GM18508 (cell line): ENCODE measurements around the gene SYNDIG1.

Experiments used
- ATAC-seq: cut with Tn5 transposase; IDR thresholded peaks from one replicate; pipeline ENCODE4 v1.9.1; 2021; ENCODE audit warnings: moderate number of reproducible peaks; ENCODE audit not compliant: insufficient read depth, unreplicated experiment

The SYNDIG1 gene

DNA sequence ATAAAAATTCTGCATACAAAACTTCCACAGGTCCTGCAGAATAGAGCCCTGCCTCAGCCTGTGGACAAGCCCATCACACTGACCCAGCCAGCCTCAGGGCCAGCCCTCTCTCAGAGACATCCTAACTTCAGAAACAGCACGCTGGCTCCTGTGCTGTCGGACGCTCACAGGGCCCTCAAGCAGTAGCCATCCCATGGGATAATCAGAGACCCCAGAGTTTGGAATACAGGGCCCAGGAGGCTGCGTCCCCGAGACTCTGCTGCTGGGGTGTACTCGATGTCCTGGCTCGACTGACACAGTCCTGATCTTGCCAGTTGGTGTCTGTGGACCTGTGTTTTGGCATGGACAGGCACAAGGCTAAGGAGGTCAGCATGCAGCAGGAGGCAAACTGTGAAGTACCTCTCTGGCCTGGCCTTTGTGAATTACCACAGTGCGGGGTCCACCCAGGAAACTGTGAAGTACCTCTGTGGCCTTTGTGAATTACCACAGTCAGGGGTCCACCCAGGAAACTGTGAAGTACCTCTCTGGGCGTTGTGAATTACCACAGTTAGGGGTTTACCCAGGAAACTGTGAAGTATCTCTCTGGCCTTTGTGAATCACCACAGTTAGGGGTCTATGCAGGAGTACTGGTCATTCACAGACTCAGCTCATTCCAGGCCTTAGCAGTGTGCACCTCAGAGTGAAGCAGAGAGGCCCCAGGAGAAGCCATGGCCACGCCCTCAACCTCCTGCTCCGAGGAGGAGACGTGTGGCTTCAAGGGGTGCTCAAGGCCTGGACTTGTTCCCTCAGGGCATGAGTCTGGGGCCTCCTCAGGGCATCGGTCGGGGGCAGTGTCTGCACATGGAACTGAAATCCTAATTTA, 212.4 kb downstream of the SYNDIG1 start:
- no peak for ATAC-seq

DNA sequence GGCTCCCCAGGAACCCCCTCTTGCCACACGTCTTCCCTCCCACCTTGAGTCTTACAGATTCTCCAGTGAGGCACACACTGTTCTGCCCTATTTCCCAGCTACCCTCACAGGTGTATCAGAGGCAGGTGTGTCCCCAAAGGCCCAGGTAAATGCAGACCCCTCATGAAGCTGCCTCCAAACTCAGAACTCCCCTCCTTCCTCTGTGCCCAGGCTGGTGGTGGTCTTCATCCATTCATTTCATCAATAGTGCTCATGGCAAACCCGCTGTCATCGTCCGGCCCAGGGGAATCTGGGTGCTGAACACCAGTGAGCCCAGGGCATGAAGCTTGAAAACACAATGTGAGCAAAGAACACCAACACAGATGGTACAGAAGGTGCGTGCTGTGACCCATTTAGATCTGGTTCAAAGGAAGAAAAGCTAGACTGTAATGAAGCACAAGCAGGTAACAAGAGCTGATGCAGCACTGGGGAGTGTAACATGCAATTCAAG, 213.1 kb downstream of the SYNDIG1 start:
- ATAC-seq = no peak

DNA sequence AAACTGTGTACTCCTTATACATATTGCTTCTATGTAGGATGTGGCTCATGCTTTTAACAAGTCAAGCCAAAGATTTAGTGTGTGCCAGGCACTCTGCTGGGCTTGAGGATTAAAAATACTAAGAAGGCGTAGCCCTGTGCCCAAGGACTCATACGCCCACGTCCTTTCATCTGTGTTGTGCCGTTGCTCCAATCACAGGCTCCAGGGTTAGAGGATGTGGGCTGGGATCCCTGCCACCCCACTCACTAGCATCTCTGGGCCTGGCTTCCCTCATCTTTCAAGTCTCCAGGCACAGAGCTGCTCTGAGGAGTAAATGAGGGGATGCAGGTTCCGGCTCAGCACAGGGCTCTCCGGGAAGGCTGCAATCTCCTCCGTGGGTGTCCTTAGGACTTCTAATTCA, 214.2 kb downstream of the SYNDIG1 start:
- ATAC-seq = no peak

DNA sequence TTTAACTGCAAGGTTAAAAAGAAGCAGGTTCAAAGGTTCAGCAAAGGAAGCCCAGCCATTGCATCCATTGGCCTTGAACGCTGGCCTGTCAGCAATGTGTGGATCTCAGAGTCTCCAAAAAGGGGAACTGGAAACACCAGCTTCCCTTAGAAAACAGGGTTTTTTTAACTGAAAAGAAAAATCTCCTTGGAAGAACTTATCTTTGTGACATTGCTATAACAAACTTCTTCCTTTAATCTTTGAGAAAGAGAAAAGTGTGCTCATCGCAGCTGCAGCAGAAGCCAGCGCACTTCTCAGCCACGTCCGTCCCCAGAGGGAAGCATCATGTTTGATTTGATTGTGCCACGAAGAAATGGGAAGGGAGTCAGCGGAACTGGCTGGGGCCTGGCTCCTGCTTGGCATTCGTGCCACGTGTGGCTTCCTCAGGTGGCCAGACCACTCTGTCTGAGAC, 215.0 kb downstream of the SYNDIG1 start:
- no peak for ATAC-seq

DNA sequence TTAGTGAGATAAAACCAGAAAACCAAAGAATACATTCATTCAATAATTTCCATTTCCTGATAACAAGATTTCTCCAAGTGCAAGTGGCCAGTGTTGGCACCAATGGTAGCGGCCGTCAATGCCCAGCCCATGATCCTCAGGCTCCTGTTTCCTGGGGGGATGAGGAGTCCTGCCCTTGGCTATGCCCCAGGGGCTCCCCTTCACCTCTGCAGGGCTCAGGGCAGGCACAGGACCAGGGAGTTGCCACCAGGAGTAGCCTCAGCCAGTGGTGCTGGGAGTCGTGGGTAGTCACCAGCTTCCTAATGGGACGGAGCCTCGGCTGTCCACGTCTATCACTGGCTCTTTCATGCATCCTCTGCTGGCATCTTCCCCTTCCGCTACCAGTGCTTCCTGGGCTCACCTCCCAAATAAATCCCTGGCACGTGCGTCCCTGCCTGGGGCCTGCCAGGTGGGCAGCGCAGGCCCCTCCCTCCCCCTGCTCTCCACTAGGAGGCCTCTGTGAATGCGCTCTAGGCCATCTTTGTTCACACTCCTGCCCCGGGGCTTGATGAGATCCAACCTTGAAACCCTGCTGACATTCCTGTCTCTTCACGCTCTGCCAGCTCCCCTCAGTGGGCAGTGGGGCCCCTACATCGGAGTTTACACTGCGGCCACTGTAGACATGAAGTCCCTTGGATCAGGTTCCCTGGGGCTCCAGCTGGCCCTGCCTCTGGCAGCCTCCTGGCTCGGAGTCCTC, 215.7 kb downstream of the SYNDIG1 start:
- no peak for ATAC-seq

DNA sequence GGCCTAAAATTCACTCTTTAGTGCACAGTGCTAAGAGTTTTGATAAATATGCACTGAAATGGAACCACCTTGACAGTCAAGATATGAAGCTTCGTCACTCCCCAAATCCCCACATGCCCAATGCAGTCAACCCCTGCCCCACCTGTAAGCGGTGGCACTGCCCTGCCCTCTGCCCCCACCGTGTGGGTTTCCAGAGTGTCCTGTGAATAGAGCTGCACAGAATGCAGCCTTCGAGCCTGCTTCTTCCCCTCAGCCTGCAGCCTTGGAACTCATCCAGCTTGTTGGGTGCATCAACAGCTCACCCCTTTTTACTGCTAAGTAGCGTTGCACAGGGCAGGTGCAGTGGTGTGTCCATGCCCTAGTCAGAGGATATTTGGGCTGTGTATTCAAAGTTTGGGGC, 216.3 kb downstream of the SYNDIG1 start:
- no peak for ATAC-seq

DNA sequence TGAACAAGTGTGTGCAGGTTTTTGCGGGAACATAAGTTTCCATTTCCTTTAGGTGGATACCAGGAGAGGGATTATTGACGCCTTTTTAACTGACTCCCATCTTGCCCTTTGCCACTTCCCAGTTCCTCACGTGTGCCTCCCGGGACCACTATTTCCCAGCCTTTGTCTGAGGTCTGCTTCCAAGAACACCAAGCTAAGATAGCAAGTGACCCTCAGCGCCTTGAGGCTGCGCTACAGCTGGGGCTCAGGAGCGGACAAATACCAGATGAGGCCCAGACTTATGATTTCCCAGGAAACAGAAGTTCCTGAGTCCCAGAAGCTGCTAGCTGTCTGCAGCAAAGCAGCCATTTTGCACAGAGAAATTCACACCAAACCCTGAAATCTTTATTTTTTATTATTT, 216.7 kb downstream of the SYNDIG1 start:
- no peak for ATAC-seq

DNA sequence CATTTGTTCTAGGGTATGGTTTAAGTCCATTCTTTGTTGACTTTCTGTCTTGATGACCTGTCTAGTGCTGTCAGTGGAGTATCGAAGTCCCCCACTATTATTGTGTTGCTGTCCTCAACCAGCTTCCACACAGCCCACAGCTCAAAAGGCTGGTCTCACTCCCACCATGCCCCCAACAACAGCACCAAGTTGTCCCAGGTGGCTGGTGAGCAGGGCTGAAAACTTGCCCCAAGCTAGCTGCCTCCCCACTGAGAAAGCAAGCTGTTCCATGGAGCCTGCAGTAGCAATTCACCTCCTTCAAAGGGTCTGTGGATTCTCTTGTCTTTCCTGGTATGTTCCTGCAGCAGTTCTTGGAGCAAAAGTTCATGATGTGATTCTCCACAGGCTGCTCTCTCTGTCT, 221.0 kb downstream of the SYNDIG1 start:
- ATAC-seq = no peak

DNA sequence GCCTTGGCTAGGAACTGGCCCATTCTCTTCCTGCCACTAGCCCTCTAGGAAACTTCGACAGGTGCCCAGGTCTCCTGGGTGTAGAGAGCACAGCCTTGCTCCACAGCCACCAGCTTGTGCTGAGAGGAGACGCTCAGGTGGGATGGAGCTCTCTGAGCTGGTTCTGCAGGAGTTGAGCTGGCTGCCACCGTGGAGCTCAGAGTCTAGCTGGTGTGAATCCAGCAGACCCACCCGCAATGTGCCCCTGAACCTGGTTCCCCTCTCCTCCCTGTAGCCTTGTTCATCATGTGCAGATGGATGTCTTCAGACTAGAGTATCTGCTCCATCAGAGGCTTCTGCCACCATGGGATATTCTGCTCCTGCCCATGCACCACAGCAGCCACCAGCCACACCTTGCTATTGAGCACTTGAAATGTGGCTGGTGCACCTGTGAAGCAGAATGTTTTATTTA, 222.5 kb downstream of the SYNDIG1 start:
- ATAC-seq = no peak

DNA sequence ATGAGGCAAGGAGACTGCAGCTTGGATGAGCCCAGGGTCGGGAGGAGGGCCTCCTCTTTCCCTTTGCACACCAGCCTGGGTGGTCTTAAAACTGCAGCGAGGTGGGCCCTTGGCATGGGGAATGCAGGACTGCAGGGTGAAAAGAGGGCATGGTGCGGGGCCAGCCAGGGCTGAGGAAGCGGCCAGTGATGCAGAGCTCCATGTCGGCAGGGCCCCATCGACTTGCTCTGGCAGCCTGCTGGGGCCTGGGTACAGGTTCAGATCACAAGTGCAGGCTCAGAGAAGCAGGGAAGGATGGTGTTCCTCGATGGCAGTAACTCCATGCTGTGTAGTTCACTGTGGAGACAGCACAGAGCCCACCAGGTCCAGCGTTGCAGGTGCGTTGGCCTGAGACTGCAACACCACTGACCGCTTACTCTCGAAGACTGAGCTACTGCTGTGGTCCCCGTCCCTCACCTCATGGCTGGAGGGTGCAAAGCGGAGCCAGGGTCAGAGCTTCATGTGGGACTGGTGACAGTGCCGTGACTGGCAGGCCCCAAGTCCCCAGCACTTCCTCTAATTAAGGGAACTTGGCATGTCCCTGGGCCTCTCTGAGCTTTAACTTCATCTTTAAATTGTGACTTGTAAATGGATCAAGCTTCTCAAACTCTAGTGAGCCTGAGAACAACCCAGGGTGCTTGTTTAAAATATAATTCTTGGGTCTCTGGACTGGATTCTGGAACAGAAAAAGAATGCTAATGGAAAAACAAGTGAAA, 223.2 kb downstream of the SYNDIG1 start:
- no peak for ATAC-seq

DNA sequence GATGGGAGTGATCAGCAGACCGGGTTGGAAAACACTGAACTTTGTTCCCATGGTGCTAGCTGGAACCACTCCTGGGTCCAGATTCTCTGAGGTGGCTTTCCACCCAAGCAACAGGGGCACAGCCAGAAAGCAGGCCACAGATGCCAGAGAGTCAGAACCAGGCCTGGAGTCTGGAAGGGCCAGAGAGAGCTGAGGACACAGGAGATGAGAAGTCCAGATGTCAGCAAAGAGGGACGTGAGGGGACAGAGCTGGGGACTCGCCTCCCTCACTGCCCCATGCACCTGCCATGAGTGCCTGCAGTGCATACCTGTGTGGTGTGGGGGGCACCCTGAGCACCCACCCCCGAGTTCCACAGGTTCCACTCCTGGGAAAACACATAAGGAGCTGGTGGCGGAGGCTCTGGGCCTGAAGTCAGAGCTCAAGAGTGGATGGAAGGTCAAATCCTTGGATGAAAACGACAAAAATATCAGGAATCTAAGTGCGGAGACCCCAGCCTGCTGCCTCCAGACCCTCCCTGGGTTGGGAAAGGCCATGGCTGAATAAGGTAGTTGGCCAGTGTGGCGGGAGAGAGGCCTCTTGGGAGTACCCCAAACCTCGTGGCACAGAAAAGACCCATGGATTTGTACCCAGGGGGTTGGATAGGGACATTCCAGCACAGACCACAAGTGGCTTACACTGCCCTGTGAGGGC, 224.2 kb downstream of the SYNDIG1 start:
- ATAC-seq = no peak

DNA sequence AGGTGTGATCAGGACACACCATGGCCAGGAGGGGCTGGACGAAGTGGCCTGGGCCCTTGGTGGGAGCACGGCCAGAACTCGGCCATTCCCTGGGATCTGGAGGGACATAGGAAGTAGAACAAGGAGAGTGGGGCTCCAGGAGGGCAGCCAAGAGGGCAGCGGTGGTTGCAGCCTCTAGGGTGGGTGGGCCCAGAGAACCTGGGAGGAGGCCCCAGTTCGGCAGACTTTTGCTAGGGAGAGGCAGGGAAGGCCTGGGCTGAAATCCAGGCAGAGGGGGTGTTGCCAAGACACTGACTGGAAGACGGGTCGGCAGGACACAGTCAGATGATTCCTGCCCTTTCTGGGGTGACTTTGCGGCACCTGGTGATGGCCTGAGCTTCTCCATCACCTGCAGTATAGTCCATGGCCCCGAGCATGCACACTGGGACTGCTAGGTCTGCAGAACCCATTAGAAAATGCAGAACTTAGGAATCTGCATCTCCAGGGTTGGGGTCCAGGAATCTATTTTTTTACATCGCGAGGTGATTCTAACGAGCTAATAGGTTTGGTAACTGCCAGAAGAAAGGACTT, 224.8 kb downstream of the SYNDIG1 start:
- ATAC-seq = no peak

DNA sequence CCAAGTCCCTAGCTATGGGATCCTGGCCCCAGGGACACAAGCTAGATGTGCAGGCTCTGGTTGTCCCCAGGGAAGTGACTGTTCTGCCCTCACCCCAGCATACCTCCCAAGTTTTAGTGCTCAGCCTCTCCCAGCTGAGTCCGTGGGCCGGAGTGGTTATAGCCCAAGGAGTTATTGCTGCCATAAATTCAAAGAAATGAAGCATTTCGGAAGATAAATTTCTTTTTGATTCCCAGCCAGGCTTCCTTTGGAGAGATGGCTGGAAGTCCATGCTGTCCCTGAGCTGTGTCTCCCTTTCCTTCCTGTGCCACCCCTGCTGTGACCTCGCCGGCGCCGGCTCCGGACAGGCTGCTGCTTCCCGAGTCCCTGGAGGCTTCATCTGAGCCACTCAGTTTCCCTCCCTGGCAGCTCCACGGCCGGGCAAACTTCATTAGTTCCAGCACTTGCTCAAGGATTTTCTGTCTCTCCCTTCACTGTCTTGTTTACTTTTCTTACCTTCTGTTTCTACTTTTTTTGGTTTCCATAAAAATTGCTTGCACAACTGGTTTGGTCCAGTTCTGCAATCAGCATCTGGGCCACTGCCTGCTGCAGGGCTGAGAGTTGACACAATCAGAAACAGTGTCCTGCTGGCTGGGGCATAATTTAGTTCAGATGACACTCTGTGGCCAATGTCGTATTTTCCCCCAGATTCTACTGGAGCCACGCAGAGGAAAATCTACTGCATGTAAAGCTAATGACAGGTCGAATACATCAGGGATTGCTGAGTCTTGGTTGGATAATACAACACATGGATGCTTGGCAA, 225.5 kb downstream of the SYNDIG1 start:
- no peak for ATAC-seq

DNA sequence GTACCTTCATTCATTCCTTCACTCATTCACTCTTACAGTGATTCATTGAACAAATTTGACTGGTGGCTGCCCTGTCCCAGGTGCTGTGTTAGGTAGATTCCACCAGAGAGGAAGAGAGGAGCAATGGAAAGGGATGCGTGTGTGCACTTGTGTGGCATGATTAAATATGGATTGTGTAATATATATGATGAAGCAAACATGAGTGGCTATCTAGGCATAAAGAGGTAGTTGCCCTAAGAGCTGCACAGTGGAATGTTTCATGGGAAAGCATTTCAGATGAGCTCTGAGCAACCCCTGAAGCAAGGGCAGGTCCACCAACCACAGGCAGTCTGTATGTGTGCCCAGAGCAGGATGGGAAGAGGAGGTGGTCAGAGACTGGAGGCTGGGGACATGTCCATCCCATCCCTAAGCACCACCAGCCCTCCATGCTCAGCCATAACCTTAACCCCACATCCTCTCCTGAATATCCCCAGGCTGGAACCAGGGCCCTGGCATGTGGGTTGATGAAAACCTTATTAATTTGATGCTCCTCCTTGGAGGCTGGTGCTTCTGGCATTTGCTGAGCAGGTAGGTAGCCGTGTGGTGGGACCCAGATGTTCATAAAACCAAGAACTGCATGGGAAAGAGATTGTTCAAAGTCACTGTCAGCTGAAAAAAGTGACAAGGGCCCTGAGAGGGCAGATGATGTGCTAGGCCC, 226.2 kb downstream of the SYNDIG1 start:
- ATAC-seq = no peak

DNA sequence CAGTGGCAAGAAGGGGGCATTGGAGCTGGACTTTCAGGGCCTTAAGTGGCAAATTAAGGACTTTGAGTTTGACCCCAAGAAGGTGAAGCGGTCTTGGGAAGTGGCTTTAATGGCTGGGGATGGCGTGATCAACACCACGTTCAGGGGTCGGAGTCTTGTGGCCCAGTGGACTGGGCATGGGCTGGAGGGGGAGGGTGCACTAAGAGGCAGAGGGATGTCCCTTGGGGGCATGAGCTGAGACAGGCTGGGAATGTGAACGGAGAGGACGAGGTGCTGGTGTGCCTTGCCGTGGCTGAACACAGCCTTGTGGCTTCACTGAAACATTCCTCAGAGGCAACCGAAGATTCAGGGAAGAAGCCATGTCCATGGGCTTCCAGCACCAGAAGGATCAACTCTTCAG, 227.0 kb downstream of the SYNDIG1 start:
- no peak for ATAC-seq

DNA sequence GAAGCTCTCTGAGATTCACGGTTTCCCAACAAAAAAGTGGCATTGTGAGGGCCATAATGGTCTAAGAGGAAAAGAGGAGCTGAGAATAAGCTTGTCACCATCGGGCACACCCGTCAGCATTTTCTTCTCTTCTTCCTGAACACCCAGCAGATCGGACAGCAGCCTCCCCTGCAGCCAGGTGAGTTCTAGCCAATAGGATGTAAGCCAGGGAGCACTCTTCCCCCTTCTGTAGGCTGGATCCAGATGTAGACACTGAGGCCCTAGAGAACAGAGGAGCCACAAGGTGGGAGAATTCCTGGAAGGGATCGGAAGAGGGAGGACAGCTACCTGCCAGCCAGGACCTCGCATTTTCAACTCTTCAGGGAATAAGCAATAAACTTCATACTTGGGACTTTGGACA, 228.0 kb downstream of the SYNDIG1 start:
- ATAC-seq = no peak

DNA sequence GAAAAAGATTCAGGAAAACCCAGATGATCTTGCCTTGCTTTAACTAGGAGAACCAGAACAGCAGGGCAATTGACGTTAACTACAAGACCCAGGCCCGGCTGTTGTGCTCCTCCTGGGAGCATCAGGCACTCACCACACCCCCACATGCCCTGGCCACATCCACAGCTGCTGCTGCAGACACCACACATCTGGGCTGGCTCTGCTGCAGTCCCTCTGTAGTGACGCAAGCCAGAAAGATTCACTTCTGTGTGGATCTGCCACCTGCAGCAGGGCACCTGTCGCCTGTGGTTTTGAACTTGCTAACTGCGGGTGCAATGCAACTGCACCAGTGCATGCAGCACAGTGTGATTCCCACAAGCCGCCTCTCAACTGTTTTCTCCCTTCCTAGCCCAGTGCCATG, 228.8 kb downstream of the SYNDIG1 start:
- no peak for ATAC-seq

DNA sequence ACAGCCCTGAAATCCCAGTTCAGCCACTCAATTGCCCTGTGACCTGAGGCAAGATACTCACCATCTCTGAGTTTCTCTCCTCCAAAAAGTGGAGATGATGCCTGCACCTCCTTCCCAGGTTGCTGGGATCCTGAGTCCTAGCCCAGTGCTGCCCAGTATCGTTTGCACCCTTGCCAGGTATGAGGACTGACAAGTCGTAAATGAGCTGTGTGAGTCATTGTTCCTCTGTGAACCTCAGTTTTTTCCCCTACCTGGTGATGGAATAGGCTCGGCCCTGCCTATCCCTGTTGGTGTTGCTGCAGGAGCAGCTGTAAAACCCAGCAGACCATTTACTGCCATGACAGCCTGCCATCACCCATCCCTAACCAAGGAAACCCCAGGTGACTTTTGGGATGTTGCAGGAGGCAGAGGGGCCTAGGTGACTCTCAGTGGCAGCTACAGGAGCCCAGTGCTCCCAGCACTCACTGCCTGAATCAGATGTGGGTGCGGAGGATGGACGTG, 229.3 kb downstream of the SYNDIG1 start:
- ATAC-seq = no peak
